ENCODE measurements around the gene CBR3.

CBR3 gene

GRCh38 chr21:36175771-36176565 is 41.1 kb downstream of the CBR3 start:
- Histone ChIP-seq H3K9me3 (no peaks in the 10 kb centered on the region), H3K27me3 (no peaks in the 10 kb centered on the region), H3K4me3 (ENCODE audit: low read depth, low read length) (no peak overlapping the region), H3K36me3 (no peaks in the 10 kb centered on the region), H3K4me1 (no peaks in the 10 kb centered on the region)
- no peak for DNase-seq
- TF ChIP-seq CTCF (IDR thresholded peaks at IDR 0.05; ENCODE audit: low read depth, low read length) = no peak

DNA sequence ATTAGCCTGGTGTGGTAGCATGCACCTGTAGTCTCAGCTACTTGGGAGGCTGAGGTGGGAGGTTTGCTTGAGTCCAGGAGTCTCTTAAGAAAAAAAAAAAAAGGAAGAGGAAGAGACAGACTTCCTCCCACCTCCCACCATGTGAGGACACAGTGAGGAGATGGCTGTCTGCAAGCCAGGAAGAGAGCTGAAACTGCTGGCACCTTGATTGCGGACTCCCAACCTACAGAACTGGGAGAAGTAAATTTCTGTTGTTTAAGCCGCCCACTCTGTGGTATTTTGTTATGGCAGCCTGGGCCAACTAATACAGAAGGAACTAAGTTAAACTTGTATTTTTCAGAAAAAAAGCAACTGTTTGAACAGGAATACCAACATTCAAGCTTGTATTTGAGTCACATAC is 43.5 kb downstream of the CBR3 start:
- H3K9me3 ChIP-seq = no peaks in the 10 kb centered on the region
- no peaks in the 10 kb centered on the region for H3K27me3 ChIP-seq
- TF ChIP-seq CTCF (IDR thresholded peaks at IDR 0.05; ENCODE audit: low read depth, low read length) = no peak
- H3K4me1 ChIP-seq = no peaks in the 10 kb centered on the region
- H3K4me3 ChIP-seq (ENCODE audit: low read depth, low read length) = no peak overlapping the region
- H3K36me3 ChIP-seq = no peaks in the 10 kb centered on the region
- DNase-seq = no peak

DNA sequence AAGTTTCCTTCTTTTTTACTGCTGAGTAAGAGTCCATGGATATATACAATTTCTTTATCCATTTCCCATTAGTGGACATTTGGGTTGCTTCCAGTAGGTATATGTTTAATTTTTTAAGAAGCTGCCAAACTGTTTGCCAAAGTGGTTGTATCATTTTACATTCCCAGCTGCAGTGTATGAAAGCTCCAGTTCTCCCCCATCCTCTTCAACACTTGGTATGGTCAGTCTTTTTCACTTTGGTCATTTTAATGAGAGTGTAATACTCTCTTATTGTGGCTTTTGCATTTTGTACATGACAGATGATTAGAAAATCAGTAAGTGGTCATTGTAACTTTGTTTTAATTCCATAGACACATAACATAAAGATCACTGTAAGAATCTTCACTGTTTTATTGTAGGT is 44.3 kb downstream of the CBR3 start:
- Histone ChIP-seq H3K36me3 (no peaks in the 10 kb centered on the region), H3K4me1 (no peaks in the 10 kb centered on the region), H3K9me3 (no peaks in the 10 kb centered on the region), H3K4me3 (ENCODE audit: low read depth, low read length) (no peak overlapping the region), H3K27me3 (no peaks in the 10 kb centered on the region)
- no peak for TF ChIP-seq CTCF (IDR thresholded peaks at IDR 0.05; ENCODE audit: low read depth, low read length)
- DNase-seq = no peak

GRCh38 chr21:36180963-36181362 is 46.1 kb downstream of the CBR3 start:
- Histone ChIP-seq H3K27me3 (no peaks in the 10 kb centered on the region), H3K4me1 (no peaks in the 10 kb centered on the region), H3K36me3 (no peaks in the 10 kb centered on the region), H3K4me3 (ENCODE audit: low read depth, low read length) (no peak overlapping the region), H3K9me3 (no peaks in the 10 kb centered on the region)
- DNase-seq = no peak
- TF ChIP-seq CTCF (IDR thresholded peaks at IDR 0.05; ENCODE audit: low read depth, low read length) = no peak

GRCh38 chr21:36183144-36183795 is 48.4 kb downstream of the CBR3 start:
- Histone ChIP-seq H3K9me3 (no peaks in the 10 kb centered on the region), H3K36me3 (no peaks in the 10 kb centered on the region), H3K27me3 (no peaks in the 10 kb centered on the region), H3K4me1 (no peaks in the 10 kb centered on the region), H3K4me3 (ENCODE audit: low read depth, low read length) (no peak overlapping the region)
- no peak for TF ChIP-seq CTCF (IDR thresholded peaks at IDR 0.05; ENCODE audit: low read depth, low read length)
- no peak for DNase-seq

GRCh38 chr21:36184545-36184944 is 49.7 kb downstream of the CBR3 start:
- no peak for DNase-seq
- Histone ChIP-seq H3K9me3 (no peaks in the 10 kb centered on the region), H3K4me3 (ENCODE audit: low read depth, low read length) (no peak overlapping the region), H3K27me3 (no peaks in the 10 kb centered on the region), H3K36me3 (no peaks in the 10 kb centered on the region), H3K4me1 (no peaks in the 10 kb centered on the region)
- no peak for TF ChIP-seq CTCF (IDR thresholded peaks at IDR 0.05; ENCODE audit: low read depth, low read length)
